Left hindlimb (tissue), 1 donor: ENCODE measurements around the gene NEURL1.
"Not testable (repeated sequence)": the region's sequence is repeated elsewhere in the genome, so short reads cannot be mapped to it uniquely, and the experiment has no call there.

Experiments used
- DNase-seq: peaks from one replicate; pipeline ENCODE4 v3.0.0-alpha.2; 2018

The NEURL1 gene

GRCh38 chr10:103465411-103466179 lies 27.9 kb upstream of the NEURL1 start:
- no peak for DNase-seq

GRCh38 chr10:103466734-103467133 lies 26.8 kb upstream of the NEURL1 start:
- no peak for DNase-seq

- DNase-seq: no peak
Measured at GRCh38 chr10:103467406-103467805, 26.1 kb upstream of the NEURL1 start.

GRCh38 chr10:103469201-103469600 lies 24.3 kb upstream of the NEURL1 start:
- DNase-seq: no peak

GRCh38 chr10:103470761-103471653 lies 22.5 kb upstream of the NEURL1 start:
- no peak for DNase-seq

- DNase-seq: no peak
Measured at GRCh38 chr10:103472005-103472404, 21.5 kb upstream of the NEURL1 start.

- no peak for DNase-seq
Measured at GRCh38 chr10:103473261-103473671, 20.2 kb upstream of the NEURL1 start.

GRCh38 chr10:103474077-103474476 lies 19.4 kb upstream of the NEURL1 start:
- no peak for DNase-seq

GRCh38 chr10:103475437-103475836 lies 18.1 kb upstream of the NEURL1 start:
- no peak for DNase-seq

- no peak for DNase-seq
Measured at GRCh38 chr10:103476046-103476768, 17.3 kb upstream of the NEURL1 start.

- DNase-seq: no peak
Measured at GRCh38 chr10:103478671-103479070, 14.8 kb upstream of the NEURL1 start.

GRCh38 chr10:103479135-103479534 lies 14.4 kb upstream of the NEURL1 start, which contains the start of gene CALHM3:
CALHM3 (minus strand) TSS chr10:103479240; CDS start chr10:103479032, 208 bp downstream.
- DNase-seq: no peak

GRCh38 chr10:103480521-103480920 lies 13.0 kb upstream of the NEURL1 start:
- DNase-seq: no peak

GRCh38 chr10:103481974-103482531 lies 11.5 kb upstream of the NEURL1 start:
- no peak for DNase-seq

- DNase-seq: not testable (repeated sequence)
Measured at GRCh38 chr10:103486635-103487409, 6.7 kb upstream of the NEURL1 start.

- DNase-seq: no peak
Measured at GRCh38 chr10:103487410-103487708, 6.1 kb upstream of the NEURL1 start.

GRCh38 chr10:103490986-103491314 lies 2.6 kb upstream of the NEURL1 start:
- DNase-seq: no peak

GRCh38 chr10:103491729-103492364 lies 1.7 kb upstream of the NEURL1 start:
- peak; percentile 59 for DNase-seq

- DNase-seq: no peak
Measured at GRCh38 chr10:103492655-103493261, 747 bp upstream of the NEURL1 start.

- DNase-seq: no peak
Measured at GRCh38 chr10:103493916-103494877, 692 bp downstream of the NEURL1 start.
